ENCODE data around the gene PHYHD1. TPM values are rescaled to one million over a fixed set of nuclear protein-coding genes. Genes with fewer than 3 reads are reported as not detected.

PHYHD1 gene
- total and polyA plus RNA-seq, 2 of the 13 experiments (the other 11 are each of a cell fraction or from before 2014, with no cell fraction given): 10.6 to 25.3 TPM

- H3K9ac ChIP-seq (ENCODE audit: insufficient read depth, low read depth, low read length): peak overlapping the region; percentile 45; the same call in 1 of the 2 replicates
- no peak overlapping the region; a peak in 1 of 6 replicates for H3K4me3 ChIP-seq (replicated peaks in 1 of 3; ENCODE audit: insufficient read depth in 1 of 3, low read depth in 2 of 3, low read length in 3 of 3)
- H3K4me1 ChIP-seq (ENCODE audit: insufficient read depth, low read length): peaks cover 77% of the 10 kb centered on the region
- in situ Hi-C loops (cut with HindIII; ENCODE audit: extremely low pct_ligation_motif_present, low pct_unique_long_range_greater_than_20kb) (no loop called here), intact Hi-C loops (cut with micrococcal nuclease; ENCODE audit: unreplicated experiment) (no loop called here)
- peaks cover 9% of the 10 kb centered on the region for H3K79me2 ChIP-seq (ENCODE audit: insufficient read depth, low read length)
- no peak overlapping the region for H2AFZ ChIP-seq (ENCODE audit: low read length)
- no TSS peak for BruUV-seq (replicated peaks)
- 52% methylated on average over 8 of the region's 15 CpGs for WGBS (ENCODE audit: low lambda C conversion rate)
- DNase-seq (ENCODE audit: low spot score) (no peak), FAIRE-seq (no peak), ATAC-seq (peak; percentile 60)
- peaks cover 27 to 42% of the 10 kb centered on the region in 2 experiments for H3K36me3 ChIP-seq (replicated peaks in 1 of 2; ENCODE audit: control insufficient read depth in 1 of 2, insufficient read depth in 2 of 2, low read length in 2 of 2)
- H3K4me2 ChIP-seq (ENCODE audit: low read depth, low read length): peak overlapping the region; percentile 37; the same call in 1 of the 2 replicates
- ChIA-PET POLR2A (interaction anchor here (0.9 to 2.8 kb wide), 5 partner anchors 9 to 37 kb away, joined by 3 to 14 read pairs (median 6); partner anchors contain the start of genes KYAT1 and LRRC8A), CTCF (ENCODE audit: low intra/inter-chr PET ratio, low total read pairs) (no interaction called here)
- H3K27me3 ChIP-seq (ENCODE audit: control insufficient read depth in 1 of 2, insufficient read depth in 2 of 2, low read length in 2 of 2): no peaks in the 10 kb centered on the region
- H3K27ac ChIP-seq (ENCODE audit: extremely low read length, insufficient read depth, low read length): peak overlapping the region; percentile 70
- no peaks in the 10 kb centered on the region for H4K20me1 ChIP-seq (ENCODE audit: insufficient read depth, low read length)
- H3K9me3 ChIP-seq (ENCODE audit: low read length): no peaks in the 10 kb centered on the region
- no peak for TF ChIP-seq ZNF331 (CRISPR knock-in tag; IDR thresholded peaks at IDR 0.05)
- peak; percentile 5; the same call in 1 of the 2 replicates for TF ChIP-seq ZMYM4 (CRISPR knock-in tag; IDR thresholded peaks at IDR 0.05)
- 0 out of 2 replicates have a peak, but pooled peaks have one; percentile 27 for TF ChIP-seq IKZF5 (CRISPR knock-in tag; IDR thresholded peaks at IDR 0.05)
- TF ChIP-seq JUND (CRISPR knock-in tag; IDR thresholded peaks at IDR 0.05): no peak
- TF ChIP-seq ZNF569 (CRISPR knock-in tag; IDR thresholded peaks at IDR 0.05; ENCODE audit: borderline replicate concordance): no peak
- no peak for TF ChIP-seq YY1 (IDR thresholded peaks at IDR 0.05; ENCODE audit: insufficient read depth, insufficient replicate concordance, low read depth, low read length)
- no peak for TF ChIP-seq DNMT1 (CRISPR knock-in tag; IDR thresholded peaks at IDR 0.05)
- TF ChIP-seq ETV5 (CRISPR knock-in tag; IDR thresholded peaks at IDR 0.05; ENCODE audit: borderline replicate concordance): peak; percentile 69
- TF ChIP-seq CHCHD3 (CRISPR knock-in tag; IDR thresholded peaks at IDR 0.05): no peak
- TF ChIP-seq RARA (CRISPR knock-in tag; IDR thresholded peaks at IDR 0.05): peak; percentile 79
- TF ChIP-seq SUZ12 (IDR thresholded peaks at IDR 0.05; ENCODE audit: low read depth, low read length): no peak
- TF ChIP-seq ZNF652 (CRISPR knock-in tag; IDR thresholded peaks at IDR 0.05; ENCODE audit: borderline replicate concordance, low read depth): no peak
- 0 out of 2 replicates have a peak, but pooled peaks have one; percentile 45 for TF ChIP-seq GATAD2A (CRISPR knock-in tag; IDR thresholded peaks at IDR 0.05)
- TF ChIP-seq ZBTB38 (CRISPR knock-in tag; IDR thresholded peaks at IDR 0.05): peak; percentile 64
- TF ChIP-seq ZBTB7B (CRISPR knock-in tag; IDR thresholded peaks at IDR 0.05): peak; percentile 51; the same call in 1 of the 2 replicates
- TF ChIP-seq POLR2A (IDR thresholded peaks at IDR 0.05; ENCODE audit: insufficient read depth in 1 of 2, low read depth in 2 of 2, low read length in 2 of 2): no peak
- TF ChIP-seq ZNF142 (CRISPR knock-in tag; IDR thresholded peaks at IDR 0.05): no peak
These were observed 7.5 kb upstream of the PHYHD1 start for GRCh38 chr9:128913048-128913900.
